Heart left ventricle (tissue), 13 donors: ENCODE measurements around the gene CDH23.

Source experiments
- CTCF ChIP-seq, 12 donors: fragments of 200-600 bp; sonication (generic) in 4 of 12; IDR thresholded peaks; one replicate each; pipeline versions ENCODE4 v1.5.0 to v1.8.0; 2018 to 2022; ENCODE audit warnings: antibody characterized with exemption in 12 of 12, mild to moderate bottlenecking in 5 of 12
- POLR2A ChIP-seq, 2 donors: fragments of 450-650 bp; IDR thresholded peaks; one replicate each; pipeline ENCODE4 v1.6.1; 2017; ENCODE audit warnings: antibody characterized with exemption in 2 of 2, mild to moderate bottlenecking in 2 of 2, moderate library complexity in 2 of 2
- donor health status: ischemic (EF 13 %, LVEDD 7.1; RV severe dilation, severe dysfunction).
- donor health status: DM: no; HTN: yes; CAD: no.
- donor health status: DM: no; HTN: no; CAD: no.
- donor health status: ischemic (EF 25% LVEDD 6.9; RV normal size, moderate dysfunction).
- donor health status: ischemic (EF 25% LVEDD 5.7; RV mildly dilated, moderate dysfunction).
- donor health status: ischemic (EF 35%, LVEDD 5.7; RV mildly dilated, moderate dysfunction).
- donor health status: nonischemic (EF 11% LVEDD 7.7; RV severe dilation, severe dysfunction).
- donor health status: DM: yes; HTN: yes; CAD: no.
- donor health status: PGD.
- donor health status: ischemic (EF 29% LVEDD 5.4; RV normal size, mild dysfunction).
- donor health status: nonischemic (EF 23%, LVEDD 6.1; RV moderate dilation, normal function).

GRCh38 chr10:71398976-71399375 lies 2.3 kb downstream of the CDH23 start:
- TF ChIP-seq CTCF (IDR thresholded peaks at IDR 0.05) = no peak
- no peak for TF ChIP-seq POLR2A (IDR thresholded peaks at IDR 0.05)
